Ectodermal cell (in vitro differentiated cells): ENCODE data around the gene TBC1D17.

Source experiments
- H3K27ac ChIP-seq: 2 replicates; pipeline ENCODE4 v1.7.0; 2013; ENCODE audit warnings: mild to moderate bottlenecking, low read depth, low read length; ENCODE audit not compliant: insufficient read depth, poor library complexity, severe bottlenecking
- H3K27me3 ChIP-seq: 2 replicates; pipeline ENCODE4 v1.7.0; 2013; ENCODE audit warnings: mild to moderate bottlenecking, low read length; ENCODE audit not compliant: insufficient read depth, control insufficient read depth, poor library complexity, severe bottlenecking
- H3K36me3 ChIP-seq: one replicate; pipeline ENCODE4 v1.7.0; 2013; ENCODE audit warnings: low read length; ENCODE audit not compliant: control insufficient read depth, insufficient read depth
- H3K4me1 ChIP-seq: one replicate; pipeline ENCODE4 v1.7.0; 2013; ENCODE audit warnings: low read length; ENCODE audit not compliant: control insufficient read depth, insufficient read depth
- H3K4me3 ChIP-seq: 2 replicates; pipeline ENCODE4 v1.7.0; 2013; ENCODE audit warnings: low read depth, low read length, control low read depth; ENCODE audit not compliant: insufficient read depth
- H3K9me3 ChIP-seq: 2 replicates; pipeline ENCODE4 v1.7.0; 2013; ENCODE audit warnings: mild to moderate bottlenecking, low read length, moderate library complexity; ENCODE audit not compliant: control insufficient read depth
- WGBS, 2 experiments: methylation state at CpG; one replicate each; pipeline ENCODE4 v1.1.7; 2013; ENCODE audit warnings: missing lambda C conversion rate in 2 of 2; 5-methylcytosine and 5-hydroxymethylcytosine counted together

The TBC1D17 gene

GRCh38 chr19:49854378-49855263, 22.9 kb upstream of the TBC1D17 start:
- whole genome bisulfite sequencing, 2 experiments = 95 to 96% methylated on average over 39 of the region's 39 CpGs
- H3K27ac ChIP-seq = no peak overlapping the region
- H3K9me3 ChIP-seq = no peaks in the 10 kb centered on the region
- H3K4me1 ChIP-seq = peaks cover 24% of the 10 kb centered on the region
- no peaks in the 10 kb centered on the region for H3K27me3 ChIP-seq
- no peak overlapping the region for H3K4me3 ChIP-seq
- H3K36me3 ChIP-seq = peaks cover 46% of the 10 kb centered on the region

DNA sequence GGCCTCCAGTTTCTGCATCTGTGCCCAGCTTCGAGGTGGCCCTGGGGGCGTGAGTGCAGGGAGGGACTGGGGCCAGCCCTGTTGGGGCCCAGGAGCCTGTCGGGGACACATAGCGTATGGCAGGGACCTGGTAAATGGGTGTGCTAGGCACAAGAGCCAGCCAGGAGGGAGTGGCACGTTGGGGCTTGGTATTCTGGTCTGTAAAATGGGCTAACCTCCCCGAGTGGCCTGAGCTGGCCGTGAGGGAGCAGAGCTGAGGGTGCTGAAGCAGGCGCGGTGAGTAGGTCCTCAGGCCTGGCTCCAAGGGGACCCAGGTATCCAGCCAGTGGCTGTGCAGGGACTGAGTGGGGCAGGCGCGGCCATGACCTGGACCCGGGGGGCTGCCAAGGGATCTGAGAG, 22.2 kb upstream of the TBC1D17 start:
- Histone ChIP-seq H3K9me3 (no peaks in the 10 kb centered on the region), H3K4me3 (no peak overlapping the region), H3K4me1 (peaks cover 20% of the 10 kb centered on the region), H3K27ac (no peak overlapping the region), H3K36me3 (peaks cover 48% of the 10 kb centered on the region), H3K27me3 (no peaks in the 10 kb centered on the region)
- WGBS, 2 experiments = 95 to 96% methylated on average over 12 of the region's 12 CpGs

- no peak overlapping the region for H3K4me3 ChIP-seq
- WGBS, 2 experiments = 94 to 96% methylated on average over 21 of the region's 21 CpGs
- H3K27me3 ChIP-seq = no peaks in the 10 kb centered on the region
- H3K9me3 ChIP-seq = no peaks in the 10 kb centered on the region
- peaks cover 20% of the 10 kb centered on the region for H3K4me1 ChIP-seq
- H3K27ac ChIP-seq = no peak overlapping the region
- peaks cover 52% of the 10 kb centered on the region for H3K36me3 ChIP-seq
Observed at GRCh38 chr19:49855676-49856573, 21.6 kb upstream of the TBC1D17 start.

DNA sequence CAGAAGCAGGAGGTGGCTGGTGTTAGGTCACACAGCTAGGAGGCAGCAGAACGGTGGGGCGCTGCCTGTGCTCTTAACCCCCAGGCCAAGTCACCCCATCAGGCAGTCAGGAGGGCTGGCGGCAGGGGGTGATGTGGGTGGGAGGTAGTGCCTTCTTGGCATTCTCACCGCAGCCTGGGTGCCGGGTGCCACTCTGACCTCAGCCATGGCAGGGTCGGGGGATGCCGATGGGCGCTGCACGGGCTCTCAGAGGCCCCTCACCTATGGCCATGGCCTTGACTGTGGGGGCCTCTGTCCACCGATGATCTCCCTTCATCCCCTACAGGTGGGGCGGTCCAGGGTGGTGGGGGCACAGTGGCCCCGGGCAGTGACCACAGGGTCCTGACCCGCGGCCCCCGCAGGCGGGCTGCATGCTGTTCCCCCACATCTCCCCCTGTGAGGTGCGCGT, 20.9 kb upstream of the TBC1D17 start:
- 96 to 97% methylated on average over 18 of the region's 18 CpGs for whole genome bisulfite sequencing, 2 experiments

GRCh38 chr19:49857061-49857837, 20.3 kb upstream of the TBC1D17 start:
- Histone ChIP-seq H3K27me3 (no peaks in the 10 kb centered on the region), H3K27ac (no peak overlapping the region), H3K36me3 (peaks cover 62% of the 10 kb centered on the region), H3K4me1 (peaks cover 19% of the 10 kb centered on the region), H3K4me3 (no peak overlapping the region), H3K9me3 (no peaks in the 10 kb centered on the region)
- WGBS, 2 experiments = 95% methylated on average over 26 of the region's 26 CpGs

More for the DNA sequence above, 20.9 kb upstream of the TBC1D17 start:
- Histone ChIP-seq H3K4me1 (peaks cover 20% of the 10 kb centered on the region), H3K4me3 (no peak overlapping the region), H3K36me3 (peaks cover 58% of the 10 kb centered on the region), H3K27ac (no peak overlapping the region), H3K27me3 (no peaks in the 10 kb centered on the region), H3K9me3 (no peaks in the 10 kb centered on the region)

DNA sequence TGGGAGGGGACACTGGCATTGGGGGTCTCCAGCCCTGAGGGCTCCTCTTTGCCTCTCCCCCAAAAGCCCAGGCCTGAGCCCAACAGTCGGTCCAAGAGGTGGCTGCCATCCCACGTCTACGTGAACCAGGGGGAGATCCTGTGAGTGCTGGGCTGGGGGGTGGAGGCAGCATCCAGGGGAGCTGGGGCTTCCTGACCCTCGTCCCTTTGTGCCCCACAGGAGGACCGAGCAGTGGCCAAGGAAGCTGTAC, 19.7 kb upstream of the TBC1D17 start:
- Histone ChIP-seq H3K36me3 (peaks cover 62% of the 10 kb centered on the region), H3K4me3 (no peak overlapping the region), H3K27me3 (no peaks in the 10 kb centered on the region), H3K27ac (peak overlapping the region; percentile 8), H3K4me1 (peaks cover 13% of the 10 kb centered on the region), H3K9me3 (no peaks in the 10 kb centered on the region)
- 92 to 94% methylated on average over 5 of the region's 5 CpGs for WGBS, 2 experiments

GRCh38 chr19:49858088-49858985, 19.2 kb upstream of the TBC1D17 start:
- 95% methylated on average over 37 of the region's 37 CpGs for WGBS, 2 experiments
- Histone ChIP-seq H3K36me3 (peaks cover 66% of the 10 kb centered on the region), H3K27me3 (no peaks in the 10 kb centered on the region), H3K27ac (peak overlapping the region; percentile 8), H3K4me1 (peaks cover 8% of the 10 kb centered on the region), H3K4me3 (no peak overlapping the region), H3K9me3 (no peaks in the 10 kb centered on the region)

DNA sequence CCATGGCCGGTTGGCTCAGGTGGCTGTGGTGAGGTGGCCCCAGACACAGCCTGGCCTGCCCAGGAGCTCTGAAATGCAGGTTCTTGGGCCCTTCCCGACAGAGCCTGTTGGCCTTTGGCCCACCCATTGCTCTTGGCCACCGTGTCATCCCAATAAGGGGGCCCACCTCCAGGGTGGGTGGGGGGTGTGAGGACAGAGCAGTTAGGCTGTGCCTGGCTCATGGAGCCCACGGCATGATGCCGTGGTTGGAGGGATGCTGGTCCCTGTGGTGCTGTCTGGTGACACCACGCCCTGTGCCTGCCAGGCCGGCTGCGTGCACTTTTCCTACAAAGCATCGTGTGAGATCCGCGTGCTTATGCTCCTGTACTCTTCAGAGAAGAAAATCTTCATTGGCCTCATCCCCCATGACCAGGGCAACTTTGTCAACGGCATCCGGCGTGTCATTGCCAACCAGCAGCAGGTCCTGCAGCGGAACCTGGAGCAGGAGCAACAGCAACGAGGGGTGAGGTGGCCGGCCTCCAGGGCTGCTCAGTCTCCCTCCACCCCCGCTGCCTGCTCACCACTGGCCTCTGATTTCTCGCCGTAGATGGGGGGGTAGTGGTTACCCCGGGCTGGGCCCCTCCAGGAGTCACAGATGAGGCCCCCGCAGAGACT, 17.7 kb upstream of the TBC1D17 start:
- 95 to 96% methylated on average over 22 of the region's 22 CpGs for WGBS, 2 experiments
- Histone ChIP-seq H3K27me3 (no peaks in the 10 kb centered on the region), H3K27ac (no peak overlapping the region), H3K4me3 (no peak overlapping the region), H3K4me1 (no peaks in the 10 kb centered on the region), H3K36me3 (peaks cover 78% of the 10 kb centered on the region), H3K9me3 (no peaks in the 10 kb centered on the region)
